PFSK-1 (cell line): ENCODE measurements around the gene SUSD4.

Source experiments
- FOXP2 ChIP-seq: optimal IDR thresholded peaks from 2 replicates; pipeline ENCODE3; 2011; ENCODE audit warnings: borderline replicate concordance, control low read depth, inconsistent platforms; ENCODE audit not compliant: insufficient read depth; ENCODE audit errors: extremely low read length, extremely low read depth
- POLR2AphosphoS5 ChIP-seq: IDR thresholded peaks from 2 replicates; pipeline ENCODE4 v1.6.1; 2012; ENCODE audit warnings: low read depth, mild to moderate bottlenecking, control low read depth, low read length, moderate library complexity
- REST ChIP-seq, 2 experiments: IDR thresholded peaks; 2 replicates each; pipeline versions ENCODE4 v1.6.1 to v1.8.0; 2011 to 2012; ENCODE audit warnings: low read depth in 2 of 2, low read length in 2 of 2, control low read depth in 1 of 2, inconsistent platforms in 1 of 2, mild to moderate bottlenecking in 1 of 2, moderate library complexity in 1 of 2; ENCODE audit not compliant: insufficient read depth in 1 of 2
- SIN3A ChIP-seq: IDR thresholded peaks from 2 replicates; pipeline ENCODE4 v1.6.1; 2012; ENCODE audit warnings: mild to moderate bottlenecking, low read length, moderate library complexity, borderline replicate concordance; ENCODE audit not compliant: insufficient read depth
- TAF1 ChIP-seq: IDR thresholded peaks from 2 replicates; pipeline ENCODE4 v1.6.1; 2012; ENCODE audit warnings: low read length, control low read depth, borderline replicate concordance; ENCODE audit not compliant: insufficient read depth

SUSD4 gene

GRCh38 chr1:223346311-223346710, 17.7 kb downstream of the SUSD4 start:
- TF ChIP-seq POLR2AphosphoS5 (no peak), REST (IDR thresholded peaks at IDR 0.05; ENCODE audit: insufficient read depth in 1 of 2, low read depth in 2 of 2, low read length in 2 of 2) (no peak), TAF1 (no peak), SIN3A (no peak), FOXP2 (no peak)

GRCh38 chr1:223345720-223346119, 18.3 kb downstream of the SUSD4 start:
- TF ChIP-seq TAF1 (no peak), POLR2AphosphoS5 (no peak), FOXP2 (no peak), REST (IDR thresholded peaks at IDR 0.05; ENCODE audit: insufficient read depth in 1 of 2, low read depth in 2 of 2, low read length in 2 of 2) (no peak), SIN3A (no peak)

- TF ChIP-seq REST (IDR thresholded peaks at IDR 0.05; ENCODE audit: insufficient read depth in 1 of 2, low read depth in 2 of 2, low read length in 2 of 2) (no peak), TAF1 (no peak), SIN3A (no peak), POLR2AphosphoS5 (no peak), FOXP2 (no peak)
Observed at GRCh38 chr1:223344491-223344890, 19.5 kb downstream of the SUSD4 start.

GRCh38 chr1:223343692-223344091, 20.3 kb downstream of the SUSD4 start:
- TF ChIP-seq FOXP2 (no peak), SIN3A (no peak), POLR2AphosphoS5 (no peak), TAF1 (no peak), REST (IDR thresholded peaks at IDR 0.05; ENCODE audit: insufficient read depth in 1 of 2, low read depth in 2 of 2, low read length in 2 of 2) (no peak)

GRCh38 chr1:223341121-223341520, 22.9 kb downstream of the SUSD4 start:
- TF ChIP-seq TAF1 (no peak), SIN3A (no peak), POLR2AphosphoS5 (no peak), REST (IDR thresholded peaks at IDR 0.05; ENCODE audit: insufficient read depth in 1 of 2, low read depth in 2 of 2, low read length in 2 of 2) (no peak), FOXP2 (no peak)
